NCI-H1417 (cell line): ENCODE measurements around the gene CARMIL1.

Experiments used
- DNase-seq, 3 experiments: peaks; one replicate each; lab custom pipeline; 2025; lab: John Stamatoyannopoulos, UW

The CARMIL1 gene

DNA sequence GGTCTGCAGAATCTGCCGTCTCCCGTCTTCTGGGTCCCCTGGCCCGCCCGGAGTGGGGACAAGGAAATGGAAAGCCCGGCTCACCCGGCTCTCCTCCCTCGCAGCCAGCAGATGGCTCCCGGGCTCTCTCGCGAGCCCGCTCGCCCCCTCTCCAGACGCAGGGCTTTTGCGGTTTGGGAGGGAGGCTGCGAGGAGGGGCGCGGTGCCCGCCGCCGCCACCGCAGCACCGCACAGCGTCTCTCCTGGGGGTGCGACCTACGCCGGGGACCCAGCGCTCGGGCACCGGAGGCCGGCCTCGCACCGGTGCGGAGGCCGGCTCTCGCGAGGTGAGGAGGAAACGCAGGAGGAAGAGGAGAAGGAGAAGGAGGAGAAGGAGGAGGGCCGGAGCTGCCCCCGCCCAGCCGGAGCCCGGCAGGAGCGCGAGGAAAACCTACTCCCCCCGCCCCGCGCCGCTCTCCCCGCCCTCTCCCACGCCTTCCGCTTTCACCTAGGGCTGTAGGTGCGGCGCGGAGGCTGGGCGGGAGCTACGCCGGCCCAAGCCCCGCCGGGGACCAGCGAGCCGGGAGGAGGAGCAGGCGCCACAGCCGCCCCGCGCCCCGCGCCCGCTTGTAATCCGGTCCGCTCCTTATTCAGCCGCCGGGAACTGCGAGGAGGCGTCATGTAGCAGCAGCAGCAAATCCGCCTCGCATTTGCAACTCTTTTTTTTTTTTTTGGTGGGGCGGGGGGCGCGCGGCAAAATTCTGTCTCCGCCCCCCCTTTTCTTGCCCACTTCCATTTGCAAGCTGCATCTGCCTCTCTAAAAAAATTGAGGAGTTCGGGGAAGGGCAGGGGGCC lies at the start of gene CARMIL1:
Gene CARMIL1, plus strand, starts transcription at position 461 of the 834 bp plus-strand sequence. CDS start 422 bp downstream, outside the sequence.
- DNase-seq, result peak; percentile 85 to 97 (median 95)

DNA sequence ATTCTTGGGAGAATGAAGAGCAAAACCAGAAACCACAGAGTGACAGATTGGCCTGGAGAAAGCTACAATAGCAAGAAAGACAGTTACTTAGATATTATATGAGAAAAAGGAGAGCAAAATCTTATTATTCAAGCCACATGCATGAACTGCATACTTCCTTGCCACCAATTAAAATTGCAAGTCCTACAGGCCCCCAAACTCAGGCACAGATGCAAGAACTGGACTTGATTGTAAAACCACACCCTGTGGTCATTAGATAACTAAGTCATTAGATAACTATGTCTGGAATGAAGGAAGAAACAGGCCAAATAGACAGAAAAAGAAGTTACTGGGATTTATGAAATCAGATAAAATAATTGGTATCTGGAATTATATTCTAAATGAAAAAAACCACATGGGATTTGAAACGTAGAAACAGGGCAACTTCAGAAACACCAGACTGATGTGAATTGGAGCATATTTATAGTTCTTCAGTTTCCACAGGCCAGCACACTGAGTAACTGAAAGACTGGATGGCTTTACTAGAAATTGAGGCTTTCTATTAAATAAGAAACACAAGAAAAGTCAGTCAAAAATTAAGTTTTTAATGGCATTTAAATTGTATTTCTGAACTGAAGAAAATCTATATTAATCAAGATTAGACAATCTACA lies 49.4 kb upstream of the CARMIL1 start:
- no peak for DNase-seq

- peak in 1 of 3 experiments; percentile 10 for DNase-seq
These were observed 46.7 kb upstream of the CARMIL1 start for GRCh38 chr6:25232479-25232878.

DNA sequence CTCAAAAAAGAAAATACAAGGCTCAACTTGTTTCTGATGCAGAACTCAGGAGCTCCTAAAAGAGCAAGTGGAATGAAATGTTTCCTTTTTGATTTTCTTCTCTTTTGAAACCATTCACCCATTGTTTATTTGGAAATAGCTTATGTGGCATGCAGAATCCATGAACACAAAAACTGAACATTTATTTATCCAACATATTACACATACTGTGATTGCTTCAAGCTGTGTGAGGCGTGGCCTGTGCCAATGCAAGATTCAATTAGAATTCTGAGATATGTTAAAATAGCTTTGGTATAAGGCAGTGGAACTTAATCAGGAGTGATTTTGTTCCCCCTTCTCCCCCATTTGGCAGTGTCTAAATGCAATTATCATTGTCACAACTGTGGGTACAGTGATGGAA lies 45.9 kb upstream of the CARMIL1 start:
- no peak for DNase-seq

DNA sequence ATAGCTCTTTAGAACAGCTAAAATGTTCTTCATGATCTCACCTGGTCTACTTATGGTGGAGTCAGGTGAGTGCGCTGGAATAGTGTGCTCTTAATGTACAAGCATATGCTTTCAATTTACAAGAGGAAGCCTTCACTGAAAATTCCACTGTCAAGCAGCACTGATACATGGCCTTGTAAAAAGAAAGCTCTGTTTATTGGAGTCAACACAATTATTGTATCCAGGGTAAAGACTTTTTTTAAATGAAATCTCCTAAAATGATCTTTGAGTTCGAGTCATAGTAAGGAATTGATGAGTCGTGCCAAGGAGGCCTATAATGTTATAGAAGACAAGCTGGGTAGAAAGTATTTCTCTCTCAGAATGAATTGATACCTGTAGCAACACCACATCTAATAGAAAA lies 41.6 kb upstream of the CARMIL1 start:
- DNase-seq, result no peak

- peak in 1 of 3 experiments; percentile 13 for DNase-seq
These were observed 40.1 kb upstream of the CARMIL1 start for GRCh38 chr6:25239059-25239458.

GRCh38 chr6:25239498-25239897 lies 39.7 kb upstream of the CARMIL1 start:
- peak in 1 of 3 experiments; percentile 29 for DNase-seq

DNA sequence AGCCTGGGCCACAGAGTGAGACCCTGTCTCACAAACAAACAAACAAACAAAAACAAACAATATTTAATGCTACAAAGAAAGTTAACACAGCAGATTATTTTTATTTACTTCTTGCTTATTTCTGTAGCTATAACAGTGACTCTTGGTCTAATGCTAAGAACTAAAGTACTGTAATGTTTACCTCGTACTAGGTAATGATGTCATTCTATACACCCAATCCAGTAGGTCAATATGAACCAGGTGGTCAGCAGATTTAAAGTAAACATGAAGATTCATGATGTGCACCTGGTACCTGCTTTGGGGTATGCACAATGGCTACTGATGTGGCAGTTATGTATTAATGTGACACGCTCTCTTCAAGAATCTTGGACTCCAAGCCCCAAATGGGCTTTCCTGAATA lies 36.6 kb upstream of the CARMIL1 start:
- DNase-seq, result no peak

DNA sequence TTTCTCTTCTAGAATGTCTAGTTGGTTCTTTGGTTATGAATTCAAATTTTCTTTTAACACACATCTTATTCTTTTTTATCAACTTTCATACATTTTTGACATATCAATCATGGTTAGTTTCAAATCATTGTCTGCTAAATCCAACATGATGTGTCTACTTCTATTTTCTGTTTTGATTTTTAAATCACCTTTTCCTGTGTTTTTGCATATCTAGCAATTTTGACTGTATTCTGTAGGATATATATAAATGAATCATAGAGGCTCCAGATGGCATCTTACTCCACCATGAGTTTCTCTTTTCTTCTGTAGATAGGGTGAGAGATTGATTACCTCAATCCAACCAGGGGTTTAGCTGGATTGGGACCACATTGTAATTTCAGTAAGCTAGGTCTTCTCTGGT lies 34.3 kb upstream of the CARMIL1 start:
- no peak for DNase-seq

- DNase-seq, result no peak
These were observed 31.1 kb upstream of the CARMIL1 start for GRCh38 chr6:25248123-25248522.

GRCh38 chr6:25249133-25249532 lies 30.0 kb upstream of the CARMIL1 start:
- no peak for DNase-seq

GRCh38 chr6:25250878-25251277 lies 28.3 kb upstream of the CARMIL1 start:
- peak in 2 of 3 experiments; percentile 4 to 46 for DNase-seq

DNA sequence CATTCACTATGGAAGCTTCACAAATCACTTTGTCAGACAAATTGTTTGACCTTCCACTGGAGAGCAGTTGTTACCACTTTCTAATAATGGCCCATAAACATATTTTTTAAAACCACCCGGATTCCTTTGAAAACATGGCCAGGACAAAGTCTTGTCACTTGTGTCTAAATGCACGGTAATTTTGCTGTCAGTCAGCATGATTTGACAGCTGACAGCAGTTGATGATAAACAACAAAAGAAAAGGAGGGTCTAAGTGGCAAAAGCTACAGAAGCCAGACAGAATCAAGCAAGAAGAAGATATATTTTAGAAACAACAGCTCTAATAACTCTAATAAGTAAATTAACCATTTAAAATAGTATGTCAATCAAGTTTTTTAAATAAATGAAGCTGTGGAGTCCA lies 27.7 kb upstream of the CARMIL1 start:
- DNase-seq, result peak in 1 of 3 experiments; percentile 55

GRCh38 chr6:25253351-25253750 lies 25.8 kb upstream of the CARMIL1 start:
- DNase-seq, result peak in 2 of 3 experiments; percentile 9 to 60

- no peak for DNase-seq
These were observed 24.5 kb upstream of the CARMIL1 start for GRCh38 chr6:25254671-25255070.

- DNase-seq, result no peak
These were observed 21.4 kb upstream of the CARMIL1 start for GRCh38 chr6:25257686-25258348.

GRCh38 chr6:25259756-25260155 lies 19.4 kb upstream of the CARMIL1 start:
- DNase-seq, result no peak

DNA sequence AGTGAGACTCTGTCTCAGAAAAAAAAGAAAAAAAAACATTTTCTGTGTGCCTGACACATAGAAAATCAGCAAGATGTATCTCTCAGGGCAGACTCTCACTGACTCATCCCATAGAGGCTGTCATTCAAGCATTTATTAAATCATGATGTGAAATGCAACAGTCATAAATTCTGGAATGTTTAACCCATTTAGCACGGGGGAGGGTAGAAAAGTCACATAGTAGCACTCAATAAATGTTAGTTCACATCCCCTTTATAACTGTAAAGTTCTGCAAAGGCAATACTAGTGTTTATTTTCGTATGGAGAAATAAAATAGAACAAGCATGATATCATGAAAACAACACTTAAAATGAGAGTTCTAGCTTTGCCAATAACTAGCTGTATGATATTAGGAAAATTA lies 15.5 kb upstream of the CARMIL1 start:
- DNase-seq, result no peak

DNA sequence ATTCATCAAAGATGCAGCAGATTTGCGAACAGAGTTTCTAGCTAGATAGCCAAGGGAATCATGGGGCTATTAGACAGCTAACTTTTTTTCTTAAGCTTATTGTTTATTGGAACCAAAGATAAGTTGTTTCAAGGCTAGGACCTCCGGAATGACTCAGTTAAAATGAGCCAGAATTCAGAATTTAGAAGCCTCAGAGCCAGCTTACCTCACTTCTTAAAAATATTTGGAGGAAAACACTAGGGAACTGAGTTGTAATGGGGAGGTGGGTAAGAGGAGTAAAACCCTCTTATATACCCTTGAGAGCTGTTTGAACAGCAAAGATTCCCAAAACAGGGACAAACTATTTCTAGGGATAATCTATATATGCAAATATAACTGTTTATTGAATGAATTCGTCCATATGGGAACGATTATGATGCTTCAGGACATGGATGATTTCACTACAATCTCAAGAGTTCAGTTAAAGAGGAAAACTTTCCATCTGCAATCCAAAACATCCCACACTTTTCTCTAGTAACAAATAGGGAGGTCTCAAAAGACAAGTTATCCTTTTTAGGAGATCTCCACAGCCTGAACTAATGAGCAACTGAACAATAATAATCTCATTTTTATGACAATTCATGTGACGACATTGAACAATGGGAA lies 12.6 kb upstream of the CARMIL1 start:
- no peak for DNase-seq

- DNase-seq, result no peak
These were observed 11.5 kb upstream of the CARMIL1 start for GRCh38 chr6:25267662-25268061.

- DNase-seq, result peak in 1 of 3 experiments; percentile 5
These were observed 8.6 kb upstream of the CARMIL1 start for GRCh38 chr6:25270559-25270958.

GRCh38 chr6:25275436-25275835 lies 3.7 kb upstream of the CARMIL1 start:
- no peak for DNase-seq
